ENCODE results near the gene PTPRN2.

DNA sequence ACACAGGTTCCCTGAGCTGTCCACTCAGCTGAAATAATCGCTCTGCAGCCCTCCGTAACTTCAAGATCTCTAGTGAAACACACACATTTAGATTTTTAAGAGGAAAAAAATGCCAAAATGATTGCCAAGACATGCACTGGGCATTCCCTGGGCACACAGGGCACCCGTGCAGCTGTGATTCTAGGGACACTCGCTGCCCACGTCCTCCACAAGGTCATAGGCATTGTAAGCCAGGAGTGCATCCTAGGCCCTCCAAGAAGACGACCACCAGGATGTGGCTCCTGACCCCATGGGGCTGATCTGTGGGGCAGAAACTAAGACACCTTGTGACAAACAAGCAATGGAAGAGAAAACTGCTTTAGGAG is 563.3 kb downstream of the PTPRN2 start:
- TF ChIP-seq POLR2AphosphoS5 (IDR thresholded peaks at IDR 0.05; ENCODE audit: low read depth, low read length) (no peak), RXRA (IDR thresholded peaks at IDR 0.05; ENCODE audit: insufficient read depth, low read depth, low read length) (no peak), SRF (IDR thresholded peaks at IDR 0.05; ENCODE audit: low read depth, low read length) (no peak), KDM1A (IDR thresholded peaks at IDR 0.05; ENCODE audit: borderline replicate concordance, low read length) (no peak), CEBPB (IDR thresholded peaks at IDR 0.05; ENCODE audit: low read depth, low read length) (no peak), USF2 (IDR thresholded peaks at IDR 0.05; ENCODE audit: low read length) (no peak), POLR2A (IDR thresholded peaks at IDR 0.05; ENCODE audit: control extremely low read depth in 1 of 2, low read depth in 2 of 2, low read length in 2 of 2) (no peak), RAD21 (IDR thresholded peaks at IDR 0.05 in 1 of 2, conservative IDR thresholded peaks at IDR 0.05 in 1 of 2; ENCODE audit: low read depth in 2 of 2, low read length in 2 of 2) (no peak), GTF2F1 (IDR thresholded peaks at IDR 0.05; ENCODE audit: borderline replicate concordance, low read depth, low read length) (no peak), RFX5 (IDR thresholded peaks at IDR 0.05; ENCODE audit: borderline replicate concordance, low read depth, low read length) (no peak)
- TF ChIP-seq, protein P1, sequence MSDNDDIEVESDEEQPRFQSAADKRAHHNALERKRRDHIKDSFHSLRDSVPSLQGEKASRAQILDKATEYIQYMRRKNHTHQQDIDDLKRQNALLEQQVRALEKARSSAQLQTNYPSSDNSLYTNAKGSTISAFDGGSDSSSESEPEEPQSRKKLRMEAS (IDR thresholded peaks at IDR 0.05), result no peak
- TF ChIP-seq, protein P2, sequence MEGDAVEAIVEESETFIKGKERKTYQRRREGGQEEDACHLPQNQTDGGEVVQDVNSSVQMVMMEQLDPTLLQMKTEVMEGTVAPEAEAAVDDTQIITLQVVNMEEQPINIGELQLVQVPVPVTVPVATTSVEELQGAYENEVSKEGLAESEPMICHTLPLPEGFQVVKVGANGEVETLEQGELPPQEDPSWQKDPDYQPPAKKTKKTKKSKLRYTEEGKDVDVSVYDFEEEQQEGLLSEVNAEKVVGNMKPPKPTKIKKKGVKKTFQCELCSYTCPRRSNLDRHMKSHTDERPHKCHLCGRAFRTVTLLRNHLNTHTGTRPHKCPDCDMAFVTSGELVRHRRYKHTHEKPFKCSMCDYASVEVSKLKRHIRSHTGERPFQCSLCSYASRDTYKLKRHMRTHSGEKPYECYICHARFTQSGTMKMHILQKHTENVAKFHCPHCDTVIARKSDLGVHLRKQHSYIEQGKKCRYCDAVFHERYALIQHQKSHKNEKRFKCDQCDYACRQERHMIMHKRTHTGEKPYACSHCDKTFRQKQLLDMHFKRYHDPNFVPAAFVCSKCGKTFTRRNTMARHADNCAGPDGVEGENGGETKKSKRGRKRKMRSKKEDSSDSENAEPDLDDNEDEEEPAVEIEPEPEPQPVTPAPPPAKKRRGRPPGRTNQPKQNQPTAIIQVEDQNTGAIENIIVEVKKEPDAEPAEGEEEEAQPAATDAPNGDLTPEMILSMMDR (IDR thresholded peaks at IDR 0.05; ENCODE audit: control extremely low read depth in 1 of 3, insufficient read depth in 1 of 3, low read depth in 1 of 3, low read length in 3 of 3), result no peak

Data from H1 (cell line).